PC-3 (cell line): Measurements from ENCODE around the gene MYO1F. TPM values are rescaled to one million over a fixed set of nuclear protein-coding genes. Genes with fewer than 3 reads are reported as not detected.

Experiments
- ATAC-seq: fragments of 200-7000 bp; cut with Tn5 transposase; 2 replicates; pipeline ENCODE4 v1.9.1; 2020; ENCODE audit warnings: mild to moderate bottlenecking, moderate library complexity
- BruUV-seq: library from RNA; stranded (reverse); fragments of 400-500 nt; replicated peaks from 2 replicates; lab custom pipeline; 2021; lab: Mats Ljungman, UMichigan
- CTCF ChIA-PET: fragments of 300-600 bp; sonication (Branson Sonifier 250); formaldehyde crosslinking; loops from one replicate; lab custom pipeline; 2022; ENCODE audit warnings: antibody characterized with exemption; lab: Charles Lee
- POLR2A ChIA-PET: fragments of 300-600 bp; sonication (Branson Sonifier 250); formaldehyde crosslinking; loops from one replicate; lab custom pipeline; 2022; ENCODE audit warnings: antibody characterized with exemption; ENCODE audit not compliant: unreplicated experiment; lab: Charles Lee
- DNase-seq: peaks from one replicate; pipeline ENCODE4 v3.0.0-alpha.2; 2015
- H2AFZ ChIP-seq: fragments of 300-600 bp; sonication (generic); 2 replicates; pipeline ENCODE4 v1.6.0; 2016; ENCODE audit warnings: antibody characterized with exemption, low read length
- H3F3A ChIP-seq: fragments of 300-600 bp; sonication (generic); one replicate; pipeline ENCODE4 v1.6.0; 2017; ENCODE audit warnings: antibody characterized with exemption, low read length, control low read depth, mild to moderate bottlenecking; ENCODE audit not compliant: unreplicated experiment
- H3K27ac ChIP-seq: fragments of 300-600 bp; sonication (generic); 2 replicates; pipeline ENCODE4 v1.5.1; 2016; ENCODE audit warnings: mild to moderate bottlenecking, low read length
- H3K27me3 ChIP-seq: fragments of 300-600 bp; sonication (generic); 2 replicates; pipeline ENCODE4 v1.6.1; 2016; ENCODE audit warnings: low read length, mixed read lengths
- H3K36me3 ChIP-seq: fragments of 300-600 bp; sonication (generic); 2 replicates; pipeline ENCODE4 v1.6.1; 2016; ENCODE audit warnings: low read depth, mixed run types, low read length, mixed read lengths
- H3K4me1 ChIP-seq: fragments of 300-600 bp; sonication (generic); 2 replicates; pipeline ENCODE4 v1.5.1; 2016; ENCODE audit warnings: low read length; ENCODE audit not compliant: insufficient read depth
- H3K4me2 ChIP-seq: fragments of 300-600 bp; sonication (generic); 2 replicates; pipeline ENCODE4 v1.6.0; 2016; ENCODE audit warnings: low read length
- H3K4me3 ChIP-seq: fragments of 300-600 bp; sonication (generic); 2 replicates; pipeline ENCODE4 v1.5.1; 2016; ENCODE audit warnings: mild to moderate bottlenecking, low read length, mixed read lengths
- H3K79me2 ChIP-seq: fragments of 300-600 bp; sonication (generic); 2 replicates; pipeline ENCODE4 v1.6.1; 2017; ENCODE audit warnings: low read length, mixed read lengths
- H3K9ac ChIP-seq: fragments of 300-600 bp; sonication (generic); 2 replicates; pipeline ENCODE4 v1.6.0; 2016; ENCODE audit warnings: mild to moderate bottlenecking, low read length
- H3K9me2 ChIP-seq: fragments of 300-600 bp; sonication (generic); replicated peaks from 2 replicates; pipeline ENCODE4 v1.6.1; 2016; ENCODE audit warnings: mixed run types, low read length, mixed read lengths
- H3K9me3 ChIP-seq: fragments of 300-600 bp; sonication (generic); 2 replicates; pipeline ENCODE4 v1.6.1; 2016; ENCODE audit warnings: low read length, mixed read lengths
- H4K20me1 ChIP-seq: fragments of 300-600 bp; sonication (generic); 2 replicates; pipeline ENCODE4 v1.6.1; 2016; ENCODE audit warnings: low read length, mixed read lengths
- CTCF ChIP-seq: fragments of 300-600 bp; sonication (generic); conservative IDR thresholded peaks from 2 replicates; pipeline ENCODE4 v1.5.1; 2017; ENCODE audit warnings: antibody characterized with exemption, low read depth, mild to moderate bottlenecking, low read length
- EZH2 ChIP-seq: fragments of 300-600 bp; sonication (generic); IDR thresholded peaks from one replicate; pipeline ENCODE4 v1.6.1; 2017; ENCODE audit warnings: antibody characterized with exemption, mild to moderate bottlenecking, low read length; ENCODE audit not compliant: unreplicated experiment
- EZH2phosphoT487 ChIP-seq: fragments of 300-600 bp; sonication (generic); IDR thresholded peaks from 2 replicates; pipeline ENCODE4 v1.6.1; 2018; ENCODE audit warnings: mild to moderate bottlenecking, antibody characterized with exemption, low read length, borderline replicate concordance
- intact Hi-C: fragments of 100-400 bp; cut with micrococcal nuclease; formaldehyde crosslinking; loops from 2 replicates; pipeline ENCODE4 v1.9.0; 2023
- total RNA-seq: library from RNA; depleted of rRNA; stranded (reverse); fragments of >200 nt; gene quantifications from 2 replicates; pipeline ENCODE4 v1.2.3, GENCODE V29; 2014

The MYO1F gene
- total RNA-seq, 1 experiment from 2014 or later = 2.0 TPM

GRCh38 chr19:8609279-8610040 is 32.2 kb upstream of the MYO1F start:
- BruUV-seq = no TSS peak
- no peaks in the 10 kb centered on the region for H3K36me3 ChIP-seq
- intact Hi-C loops = no loop called here
- H2AFZ ChIP-seq = no peak overlapping the region
- H4K20me1 ChIP-seq = no peaks in the 10 kb centered on the region
- H3K9ac ChIP-seq = no peak overlapping the region
- H3K79me2 ChIP-seq = no peaks in the 10 kb centered on the region
- DNase-seq = no peak
- CTCF ChIA-PET = no interaction called here
- no peaks in the 10 kb centered on the region for H3F3A ChIP-seq
- H3K4me1 ChIP-seq = no peaks in the 10 kb centered on the region
- H3K4me2 ChIP-seq = no peak overlapping the region
- peaks cover 8% of the 10 kb centered on the region for H3K27me3 ChIP-seq
- no peak for ATAC-seq
- TF ChIP-seq EZH2 (no peak), CTCF (no peak), EZH2phosphoT487 (no peak)
- no peak overlapping the region for H3K27ac ChIP-seq
- H3K4me3 ChIP-seq = no peak overlapping the region
- POLR2A ChIA-PET = no interaction called here
- H3K9me2 ChIP-seq = no peaks in the 10 kb centered on the region
- no peaks in the 10 kb centered on the region for H3K9me3 ChIP-seq

- H3K9me2 ChIP-seq = no peaks in the 10 kb centered on the region
- no peak overlapping the region for H3K4me3 ChIP-seq
- intact Hi-C loops = no loop called here
- H3K9ac ChIP-seq = no peak overlapping the region
- no peak overlapping the region for H3K4me2 ChIP-seq
- CTCF ChIA-PET = no interaction called here
- H3F3A ChIP-seq = no peaks in the 10 kb centered on the region
- H4K20me1 ChIP-seq = no peaks in the 10 kb centered on the region
- no peaks in the 10 kb centered on the region for H3K36me3 ChIP-seq
- no TSS peak for BruUV-seq
- no peak overlapping the region for H2AFZ ChIP-seq
- no peak for DNase-seq
- POLR2A ChIA-PET = no interaction called here
- no peak for TF ChIP-seq EZH2
- no peak for TF ChIP-seq CTCF
- no peak for TF ChIP-seq EZH2phosphoT487
- no peaks in the 10 kb centered on the region for H3K4me1 ChIP-seq
- ATAC-seq = no peak
- H3K27me3 ChIP-seq = peaks cover 8% of the 10 kb centered on the region
- H3K27ac ChIP-seq = no peak overlapping the region
- H3K79me2 ChIP-seq = no peaks in the 10 kb centered on the region
- no peaks in the 10 kb centered on the region for H3K9me3 ChIP-seq
These were observed 31.7 kb upstream of the MYO1F start for GRCh38 chr19:8608941-8609278.

- no TSS peak for BruUV-seq
- TF ChIP-seq EZH2phosphoT487 = no peak
- no peak for TF ChIP-seq CTCF
- no peak for TF ChIP-seq EZH2
- no peak overlapping the region for H2AFZ ChIP-seq
These were observed 30.1 kb upstream of the MYO1F start for GRCh38 chr19:8607386-8607785.

More at GRCh38 chr19:8607386-8607785, 30.1 kb upstream of the MYO1F start:
- H3K4me2 ChIP-seq = no peak overlapping the region
- H3K4me1 ChIP-seq = no peaks in the 10 kb centered on the region
- DNase-seq (no peak), ATAC-seq (no peak)
- H3K9me3 ChIP-seq = no peaks in the 10 kb centered on the region
- H3K79me2 ChIP-seq = no peaks in the 10 kb centered on the region
- no peak overlapping the region for H3K27ac ChIP-seq
- peaks cover 8% of the 10 kb centered on the region for H3K27me3 ChIP-seq
- intact Hi-C loops = no loop called here
- no peaks in the 10 kb centered on the region for H3K9me2 ChIP-seq
- no peaks in the 10 kb centered on the region for H4K20me1 ChIP-seq
- H3F3A ChIP-seq = no peaks in the 10 kb centered on the region
- POLR2A ChIA-PET = no interaction called here
- no peak overlapping the region for H3K9ac ChIP-seq
- no peaks in the 10 kb centered on the region for H3K36me3 ChIP-seq
- CTCF ChIA-PET = no interaction called here
- no peak overlapping the region for H3K4me3 ChIP-seq
